ENCODE measurements around the gene PDCD7. TPM values are rescaled to one million over a fixed set of nuclear protein-coding genes. Genes with fewer than 3 reads are reported as not detected.

The PDCD7 gene, protein sequence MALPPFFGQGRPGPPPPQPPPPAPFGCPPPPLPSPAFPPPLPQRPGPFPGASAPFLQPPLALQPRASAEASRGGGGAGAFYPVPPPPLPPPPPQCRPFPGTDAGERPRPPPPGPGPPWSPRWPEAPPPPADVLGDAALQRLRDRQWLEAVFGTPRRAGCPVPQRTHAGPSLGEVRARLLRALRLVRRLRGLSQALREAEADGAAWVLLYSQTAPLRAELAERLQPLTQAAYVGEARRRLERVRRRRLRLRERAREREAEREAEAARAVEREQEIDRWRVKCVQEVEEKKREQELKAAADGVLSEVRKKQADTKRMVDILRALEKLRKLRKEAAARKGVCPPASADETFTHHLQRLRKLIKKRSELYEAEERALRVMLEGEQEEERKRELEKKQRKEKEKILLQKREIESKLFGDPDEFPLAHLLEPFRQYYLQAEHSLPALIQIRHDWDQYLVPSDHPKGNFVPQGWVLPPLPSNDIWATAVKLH
- total RNA-seq: 25.3 and 26.1 TPM in 2 replicates

DNA sequence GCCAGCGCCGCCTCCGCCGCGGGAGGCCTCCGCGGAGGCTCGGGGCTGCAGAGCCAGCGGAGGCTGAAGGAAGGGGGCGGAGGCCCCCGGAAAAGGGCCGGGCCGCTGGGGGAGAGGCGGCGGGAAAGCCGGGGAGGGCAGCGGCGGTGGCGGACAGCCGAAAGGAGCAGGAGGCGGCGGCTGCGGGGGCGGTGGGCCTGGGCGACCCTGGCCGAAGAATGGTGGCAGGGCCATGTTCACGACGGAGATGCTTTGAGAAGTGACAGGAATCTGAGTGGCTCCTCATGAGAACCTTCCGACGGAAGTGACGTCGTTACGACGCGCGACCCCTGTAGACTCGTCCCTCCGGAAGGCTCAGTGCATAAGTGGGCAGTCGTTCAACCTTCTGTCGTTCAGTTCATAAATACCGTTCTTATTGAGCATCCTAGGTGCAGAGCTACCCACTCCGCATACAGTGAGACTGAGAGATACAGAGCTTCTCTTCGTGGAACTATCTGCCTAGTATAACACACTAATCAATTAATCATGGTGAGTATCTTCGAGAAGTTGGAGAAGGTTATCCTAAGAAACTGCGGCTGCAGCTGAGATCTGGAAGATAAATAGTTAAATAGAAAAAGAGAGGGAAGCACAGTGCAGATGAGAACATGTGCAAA lies at the start of gene PDCD7:
PDCD7 (minus strand) TSS at position 261 of the 653 bp plus-strand sequence; CDS start at position 234, 27 bp downstream.

GRCh38 chr15:65115086-65115485 lies 18.5 kb downstream of the PDCD7 start, which contains the start of gene UBAP1L:
TSS of gene UBAP1L (minus strand) at chr15:65115200. CDS start at chr15:65106215, 8,985 bp downstream.

DNA sequence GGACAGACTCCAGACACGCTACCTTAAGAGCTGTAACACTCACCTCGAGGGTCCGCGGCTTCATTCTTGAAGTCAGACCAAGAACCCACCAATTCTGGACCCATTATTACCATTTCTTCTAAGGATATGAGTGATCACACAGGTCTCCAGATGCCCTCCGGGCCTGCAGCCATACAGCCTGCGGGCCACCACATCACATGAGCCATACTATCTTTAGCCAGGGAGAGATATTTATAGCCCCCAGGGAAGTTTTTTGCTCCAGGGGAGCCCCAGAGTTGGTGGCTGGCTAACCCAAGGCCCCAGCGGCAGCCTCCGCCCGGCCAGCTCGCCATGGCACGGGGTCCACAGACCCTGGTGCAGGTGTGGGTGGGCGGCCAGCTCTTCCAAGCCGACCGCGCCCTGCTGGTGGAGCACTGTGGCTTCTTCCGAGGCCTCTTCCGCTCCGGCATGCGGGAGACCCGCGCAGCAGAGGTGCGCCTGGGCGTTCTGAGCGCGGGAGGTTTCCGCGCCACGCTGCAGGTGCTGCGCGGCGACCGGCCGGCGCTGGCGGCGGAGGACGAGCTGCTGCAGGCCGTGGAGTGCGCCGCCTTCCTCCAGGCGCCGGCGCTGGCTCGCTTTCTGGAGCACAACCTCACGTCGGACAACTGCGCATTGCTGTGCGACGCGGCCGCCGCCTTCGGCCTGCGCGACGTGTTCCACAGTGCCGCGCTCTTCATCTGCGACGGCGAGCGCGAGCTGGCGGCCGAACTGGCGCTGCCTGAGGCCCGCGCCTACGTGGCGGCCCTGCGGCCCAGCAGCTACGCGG lies 56.9 kb downstream of the PDCD7 start, which contains the start of gene KBTBD13:
KBTBD13 (plus strand) TSS at position 261 of the 805 bp plus-strand sequence; CDS start at position 331, 70 bp downstream.

GRCh38 chr15:65067645-65068402 lies 65.8 kb downstream of the PDCD7 start, which contains the start of gene RASL12:
TSS of gene RASL12 (minus strand) at chr15:65067991. CDS start at chr15:65067835, 156 bp downstream.

Other genes with a start within 250 kb of the PDCD7 start
- 9.2 and 19.0 TPM in 2 replicates for gene ANKDD1A, start 221.9 kb downstream of the PDCD7 start, total RNA-seq
- 99.6 and 106 TPM in 2 replicates for gene SPG21, start 143.9 kb downstream of the PDCD7 start, total RNA-seq
- gene MTFMT, start 104.2 kb downstream of the PDCD7 start, total RNA-seq: 26.6 and 29.1 TPM in 2 replicates
- gene SLC51B, start 88.4 kb downstream of the PDCD7 start, total RNA-seq: 0.66 and 1.5 TPM in 2 replicates
- gene RASL12, start 65.8 kb downstream of the PDCD7 start, total RNA-seq: 86.5 and 108 TPM in 2 replicates
- under 0.01 and 0.17 TPM in 2 replicates for gene KBTBD13, start 57.1 kb downstream of the PDCD7 start, total RNA-seq
- gene UBAP1L, start 18.6 kb downstream of the PDCD7 start, total RNA-seq: 1.5 and 2.0 TPM in 2 replicates
- 28.1 and 61.2 TPM in 2 replicates for gene CLPX, start 51.5 kb upstream of the PDCD7 start, total RNA-seq
- 0.29 and 5.0 TPM in 2 replicates for gene CILP, start 77.7 kb upstream of the PDCD7 start, total RNA-seq
- gene PARP16, start 153.1 kb upstream of the PDCD7 start, total RNA-seq: 2.9 and 3.0 TPM in 2 replicates
- not detected in 2 replicates for gene RNU5A-1, start 162.2 kb upstream of the PDCD7 start, total RNA-seq
- not detected in 2 replicates for gene RNU5B-1, start 170.9 kb upstream of the PDCD7 start, total RNA-seq
- gene IGDCC3, start 244.2 kb upstream of the PDCD7 start, total RNA-seq: not detected in 2 replicates

Data from smooth muscle cell of trachea (primary cell).